Fibroblast of lung (primary cell): ENCODE data around the gene DGLUCY. TPM values are rescaled to one million over a fixed set of nuclear protein-coding genes. Genes with fewer than 3 reads are reported as not detected.
"Not testable (repeated sequence)": the region's sequence is repeated elsewhere in the genome, so short reads cannot be mapped to it uniquely, and the experiment has no call there.

Experiments
- DNase-seq, 2 donors: peaks; one replicate each; pipeline versions ENCODE4 v3.0.0 to v3.0.0-alpha.2; 2010; ENCODE audit warnings: low read depth in 2 of 2
- H2AFZ ChIP-seq: 2 replicates; pipeline ENCODE4 v1.5.1; 2012; ENCODE audit warnings: low read length, control low read depth, inconsistent platforms
- H3K27ac ChIP-seq: 2 replicates; pipeline ENCODE4 v1.5.1; 2011; ENCODE audit warnings: low read length, control low read depth; ENCODE audit not compliant: insufficient read depth
- H3K27me3 ChIP-seq: 2 replicates; pipeline ENCODE4 v1.5.1; 2011; ENCODE audit warnings: mild to moderate bottlenecking, low read length; ENCODE audit not compliant: control insufficient read depth, insufficient read depth
- H3K36me3 ChIP-seq: 2 replicates; pipeline ENCODE4 v1.5.1; 2011; ENCODE audit warnings: low read length; ENCODE audit not compliant: control insufficient read depth, insufficient read depth
- H3K4me1 ChIP-seq: 2 replicates; pipeline ENCODE4 v1.5.1; 2011; ENCODE audit warnings: low read length; ENCODE audit not compliant: control insufficient read depth, insufficient read depth; ENCODE audit errors: extremely low read depth
- H3K4me2 ChIP-seq: 2 replicates; pipeline ENCODE4 v1.5.1; 2011; ENCODE audit warnings: low read length, control low read depth; ENCODE audit not compliant: insufficient read depth; ENCODE audit errors: extremely low read depth
- H3K4me3 ChIP-seq, 4 experiments: fragments of 200-600 bp in 1 of 4; sonication (generic) in 1 of 4; replicated peaks in 1 of 4; 2 replicates each; pipeline ENCODE4 v1.5.1; 2011 to 2016; ENCODE audit warnings: low read length in 4 of 4, low read depth in 3 of 4, mild to moderate bottlenecking in 3 of 4, control low read depth in 2 of 4, inconsistent platforms in 1 of 4, mixed read lengths in 1 of 4; ENCODE audit not compliant: insufficient read depth in 1 of 4; ENCODE audit errors: control extremely low read depth in 1 of 4
- H3K79me2 ChIP-seq: 2 replicates; pipeline ENCODE4 v1.5.1; 2012; ENCODE audit warnings: mild to moderate bottlenecking, low read length, inconsistent platforms; ENCODE audit not compliant: control insufficient read depth, insufficient read depth
- H3K9ac ChIP-seq: 2 replicates; pipeline ENCODE4 v1.5.1; 2011; ENCODE audit warnings: mild to moderate bottlenecking, low read length, control low read depth; ENCODE audit not compliant: insufficient read depth
- H3K9me3 ChIP-seq: 2 replicates; pipeline ENCODE4 v1.5.1; 2012; ENCODE audit warnings: low read depth, low read length; ENCODE audit not compliant: control insufficient read depth, insufficient read depth
- H4K20me1 ChIP-seq: 2 replicates; pipeline ENCODE4 v1.5.1; 2011; ENCODE audit warnings: low read length; ENCODE audit not compliant: control insufficient read depth, insufficient read depth; ENCODE audit errors: extremely low read depth
- EZH2 ChIP-seq: IDR thresholded peaks from 2 replicates; pipeline ENCODE4 v1.5.1; 2012; ENCODE audit warnings: low read length, control low read depth, mild to moderate bottlenecking; ENCODE audit errors: missing control alignments
- polyA plus RNA-seq, 2 donors: library from polyadenylated mRNA; depleted of rRNA in 1 of 2; stranded (reverse) in 1 of 2; unstranded in 1 of 2; fragments of >200 nt; gene quantifications; 2 replicates each; pipeline ENCODE4 v1.2.1, GENCODE V29; 2011 to 2012; ENCODE audit warnings: missing spikeins in 1 of 2
- total RNA-seq: library from RNA; depleted of rRNA; stranded (reverse); fragments of >200 nt; gene quantifications from 2 replicates; pipeline ENCODE4 v1.2.1, GENCODE V29; 2014
- TF ChIP-seq, protein P1 (sequence below), 2 donors: IDR thresholded peaks in 1 of 2; conservative IDR thresholded peaks in 1 of 2; 1 replicate in 1 of 2; 2 replicates in 1 of 2; pipeline ENCODE4 v1.5.1; 2011 to 2012; ENCODE audit warnings: low read length in 2 of 2, control low read depth in 1 of 2, inconsistent platforms in 1 of 2, low read depth in 1 of 2, mild to moderate bottlenecking in 1 of 2

Gene DGLUCY
- total and polyA plus RNA-seq, 2 donors (not counting 1 experiment from before 2014, with no cell fraction given): 26.7 to 62.1 TPM

DNA sequence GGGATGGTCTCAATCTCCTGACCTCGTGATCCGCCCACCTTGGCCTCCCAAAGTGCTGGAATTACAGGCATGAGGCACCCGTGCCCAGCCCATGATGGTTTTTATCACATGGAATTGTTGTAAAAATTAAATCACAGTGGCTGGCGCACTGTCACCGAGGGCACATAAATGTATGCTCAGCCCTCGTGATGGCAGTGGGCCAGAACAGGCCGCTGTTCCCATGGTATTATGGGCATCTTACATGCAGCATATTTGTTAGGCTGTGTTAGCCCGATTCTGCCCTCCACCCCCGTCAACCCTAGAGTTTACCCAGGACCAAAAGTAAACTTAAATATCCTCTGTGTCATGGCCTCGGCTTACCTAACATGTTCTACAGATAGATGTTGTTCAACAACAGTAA, 82.0 kb downstream of the DGLUCY start:
- no peak overlapping the region for H3K4me2 ChIP-seq
- H3K9me3 ChIP-seq: no peaks in the 10 kb centered on the region
- H3K27me3 ChIP-seq: no peaks in the 10 kb centered on the region
- H3K36me3 ChIP-seq: peaks cover 11% of the 10 kb centered on the region
- H2AFZ ChIP-seq: no peak overlapping the region
- no peak for DNase-seq
- H3K9ac ChIP-seq: no peak overlapping the region
- H3K4me1 ChIP-seq: no peaks in the 10 kb centered on the region
- H3K79me2 ChIP-seq: no peaks in the 10 kb centered on the region
- no peak overlapping the region for H3K27ac ChIP-seq
- no peak for TF ChIP-seq EZH2
- TF ChIP-seq, protein P1, sequence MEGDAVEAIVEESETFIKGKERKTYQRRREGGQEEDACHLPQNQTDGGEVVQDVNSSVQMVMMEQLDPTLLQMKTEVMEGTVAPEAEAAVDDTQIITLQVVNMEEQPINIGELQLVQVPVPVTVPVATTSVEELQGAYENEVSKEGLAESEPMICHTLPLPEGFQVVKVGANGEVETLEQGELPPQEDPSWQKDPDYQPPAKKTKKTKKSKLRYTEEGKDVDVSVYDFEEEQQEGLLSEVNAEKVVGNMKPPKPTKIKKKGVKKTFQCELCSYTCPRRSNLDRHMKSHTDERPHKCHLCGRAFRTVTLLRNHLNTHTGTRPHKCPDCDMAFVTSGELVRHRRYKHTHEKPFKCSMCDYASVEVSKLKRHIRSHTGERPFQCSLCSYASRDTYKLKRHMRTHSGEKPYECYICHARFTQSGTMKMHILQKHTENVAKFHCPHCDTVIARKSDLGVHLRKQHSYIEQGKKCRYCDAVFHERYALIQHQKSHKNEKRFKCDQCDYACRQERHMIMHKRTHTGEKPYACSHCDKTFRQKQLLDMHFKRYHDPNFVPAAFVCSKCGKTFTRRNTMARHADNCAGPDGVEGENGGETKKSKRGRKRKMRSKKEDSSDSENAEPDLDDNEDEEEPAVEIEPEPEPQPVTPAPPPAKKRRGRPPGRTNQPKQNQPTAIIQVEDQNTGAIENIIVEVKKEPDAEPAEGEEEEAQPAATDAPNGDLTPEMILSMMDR (conservative IDR thresholded peaks at IDR 0.05 in 1 of 2, IDR thresholded peaks at IDR 0.05 in 1 of 2; ENCODE audit: low read depth in 1 of 2, low read length in 2 of 2): no peak
- no peaks in the 10 kb centered on the region for H4K20me1 ChIP-seq
- no peak overlapping the region for H3K4me3 ChIP-seq

DNA sequence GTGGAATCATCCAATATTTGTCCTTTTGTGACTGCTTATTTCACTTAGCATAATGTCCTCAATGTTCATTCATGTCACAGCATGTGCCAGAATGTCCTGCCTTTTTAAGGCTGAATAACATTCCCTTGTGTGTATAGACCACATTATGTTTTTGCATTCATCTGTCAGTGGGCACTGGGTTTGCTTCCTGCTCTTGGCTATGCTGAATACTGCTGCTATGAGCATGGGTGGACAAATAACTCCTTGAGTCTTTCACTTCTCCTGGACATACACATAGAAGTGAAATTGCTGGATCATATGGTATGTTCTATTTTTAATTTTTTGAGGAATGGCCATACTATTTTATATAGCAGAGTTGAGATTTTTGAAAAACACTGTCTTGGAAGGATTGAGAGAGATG, 83.8 kb downstream of the DGLUCY start:
- H3K4me1 ChIP-seq: no peaks in the 10 kb centered on the region
- H4K20me1 ChIP-seq: no peaks in the 10 kb centered on the region
- H3K4me2 ChIP-seq: no peak overlapping the region
- TF ChIP-seq, protein P1 (conservative IDR thresholded peaks at IDR 0.05 in 1 of 2, IDR thresholded peaks at IDR 0.05 in 1 of 2; ENCODE audit: low read depth in 1 of 2, low read length in 2 of 2): no peak
- no peak for TF ChIP-seq EZH2
- H3K36me3 ChIP-seq: peaks cover 8% of the 10 kb centered on the region
- H3K4me3 ChIP-seq: no peak overlapping the region
- no peak overlapping the region for H3K27ac ChIP-seq
- no peaks in the 10 kb centered on the region for H3K27me3 ChIP-seq
- no peak for DNase-seq
- H3K9ac ChIP-seq: no peak overlapping the region
- no peak overlapping the region for H2AFZ ChIP-seq
- H3K79me2 ChIP-seq: no peaks in the 10 kb centered on the region
- no peaks in the 10 kb centered on the region for H3K9me3 ChIP-seq

DNA sequence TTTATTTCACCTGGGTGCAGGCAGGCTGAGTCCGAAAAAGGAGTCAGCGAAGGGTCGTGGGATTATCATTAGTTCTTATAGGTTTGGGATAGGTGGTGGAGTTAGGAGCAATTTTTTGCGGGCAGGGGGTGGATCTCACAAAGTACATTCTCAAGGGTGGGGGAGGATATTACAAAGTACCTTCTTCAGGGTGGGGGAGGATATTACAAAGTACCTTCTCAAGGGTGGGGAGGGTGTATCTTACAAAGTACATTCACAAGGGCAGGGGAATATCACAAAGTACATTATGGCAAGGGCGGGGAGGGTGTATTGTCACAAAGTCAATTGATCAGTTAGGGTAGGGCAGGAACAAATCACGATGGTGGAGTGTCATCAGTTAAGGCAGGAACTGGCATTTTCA, 86.9 kb downstream of the DGLUCY start:
- H3K27ac ChIP-seq, H3K4me3 ChIP-seq, H3K79me2 ChIP-seq, DNase-seq, H3K9ac ChIP-seq, H3K4me2 ChIP-seq, H3K27me3 ChIP-seq, H4K20me1 ChIP-seq, H2AFZ ChIP-seq, H3K9me3 ChIP-seq, H3K4me1 ChIP-seq: not testable (repeated sequence)
- H3K36me3 ChIP-seq: peaks cover 14% of the 10 kb centered on the region
